HG03280 (cell line): ENCODE results near the gene CUL3.
"Not testable (repeated sequence)": the region's sequence is repeated elsewhere in the genome, so short reads cannot be mapped to it uniquely, and the experiment has no call there.

ENCODE experiments used
- ATAC-seq: cut with Tn5 transposase; IDR thresholded peaks from one replicate; pipeline ENCODE4 v1.9.1; 2021; ENCODE audit warnings: mild to moderate bottlenecking, moderate library complexity; ENCODE audit not compliant: unreplicated experiment

Gene CUL3

GRCh38 chr2:224583033-224583432, 2.1 kb downstream of the CUL3 start:
- ATAC-seq: not testable (repeated sequence)

GRCh38 chr2:224580248-224580647, 4.9 kb downstream of the CUL3 start:
- ATAC-seq: no peak

- ATAC-seq: no peak
Observed at GRCh38 chr2:224579411-224579810, 5.8 kb downstream of the CUL3 start.

- ATAC-seq: no peak
Observed at GRCh38 chr2:224577541-224577940, 7.6 kb downstream of the CUL3 start.

GRCh38 chr2:224576088-224576715, 9.0 kb downstream of the CUL3 start:
- no peak for ATAC-seq

GRCh38 chr2:224574423-224575084, 10.6 kb downstream of the CUL3 start:
- ATAC-seq: no peak

- ATAC-seq: no peak
Observed at GRCh38 chr2:224573724-224574123, 11.4 kb downstream of the CUL3 start.

GRCh38 chr2:224572338-224572737, 12.8 kb downstream of the CUL3 start:
- no peak for ATAC-seq

GRCh38 chr2:224570328-224570993, 14.7 kb downstream of the CUL3 start:
- ATAC-seq: no peak

- ATAC-seq: no peak
Observed at GRCh38 chr2:224569654-224570053, 15.5 kb downstream of the CUL3 start.

- ATAC-seq: no peak
Observed at GRCh38 chr2:224565452-224566035, 19.6 kb downstream of the CUL3 start.

- ATAC-seq: no peak
Observed at GRCh38 chr2:224563537-224563936, 21.6 kb downstream of the CUL3 start.

- no peak for ATAC-seq
Observed at GRCh38 chr2:224562831-224563230, 22.3 kb downstream of the CUL3 start.

- ATAC-seq: peak; percentile 65
Observed at GRCh38 chr2:224561234-224562005, 23.7 kb downstream of the CUL3 start.

- ATAC-seq: no peak
Observed at GRCh38 chr2:224560549-224560948, 24.6 kb downstream of the CUL3 start.

GRCh38 chr2:224557610-224558009, 27.6 kb downstream of the CUL3 start:
- ATAC-seq: no peak

GRCh38 chr2:224556381-224556780, 28.8 kb downstream of the CUL3 start:
- no peak for ATAC-seq

GRCh38 chr2:224555823-224556366, 29.3 kb downstream of the CUL3 start:
- no peak for ATAC-seq

- no peak for ATAC-seq
Observed at GRCh38 chr2:224552771-224553170, 32.4 kb downstream of the CUL3 start.

- no peak for ATAC-seq
Observed at GRCh38 chr2:224551693-224552092, 33.5 kb downstream of the CUL3 start.

- ATAC-seq: no peak
Observed at GRCh38 chr2:224546926-224547325, 38.2 kb downstream of the CUL3 start.
